ENCODE data around the gene PCDHGC5.

Gene PCDHGC5

DNA sequence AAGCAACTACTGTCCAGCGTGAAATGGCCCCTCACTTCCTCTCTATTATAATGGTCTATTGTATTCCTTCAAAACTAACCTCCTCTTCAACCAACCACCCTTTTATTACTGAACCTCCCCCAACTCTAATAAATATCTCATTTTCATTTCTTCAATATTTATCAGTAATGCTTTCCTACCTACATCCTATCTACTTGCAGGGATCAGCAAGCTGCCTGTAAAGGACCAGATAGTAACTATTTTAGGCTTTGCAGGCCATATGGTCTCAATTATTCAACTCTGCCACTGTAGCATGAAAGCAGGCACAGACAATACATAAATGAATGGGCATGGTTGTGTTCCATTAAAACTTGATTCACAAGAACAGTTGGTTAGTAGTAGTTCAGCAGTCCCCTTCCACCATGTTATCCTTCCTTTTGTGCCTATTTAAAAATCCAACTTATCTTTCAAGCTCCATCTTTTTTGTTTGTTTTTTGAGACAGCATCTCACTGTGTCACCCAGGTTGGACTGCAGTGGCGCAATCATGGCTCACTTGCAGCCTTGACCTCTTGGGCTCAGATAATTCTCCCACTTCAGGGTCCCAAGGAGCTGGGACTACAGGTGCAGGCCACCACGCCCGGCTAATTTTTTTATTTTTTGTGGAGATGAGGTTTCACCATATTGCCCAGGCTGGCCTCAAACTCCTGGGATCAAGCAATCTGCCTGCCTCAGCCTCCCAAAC, 45.8 kb downstream of the PCDHGC5 start:
- DNase-seq: no peak
